HepG2 (cell line): ENCODE data around the gene TRMT10C. TPM values are rescaled to one million over a fixed set of nuclear protein-coding genes. Genes with fewer than 3 reads are reported as not detected.

Experiments used
- ATAC-seq: fragments of 200-7000 bp; cut with Tn5 transposase; 3 replicates; pipeline ENCODE4 v1.9.1; 2020; ENCODE audit warnings: mild to moderate bottlenecking, moderate library complexity
- BruUV-seq: library from RNA; stranded (reverse); fragments of 400-500 nt; replicated peaks from 2 replicates; lab custom pipeline; 2021; lab: Mats Ljungman, UMichigan
- CTCF ChIA-PET: fragments of 300-600 bp; formaldehyde crosslinking; extraction: SDS; loops from one replicate; lab custom pipeline; 2021; ENCODE audit warnings: low total read pairs, inconsistent platforms, low intra/inter-chr PET ratio; lab: Yijun Ruan, JAX
- POLR2A ChIA-PET: fragments of 350-600 bp; sonication (Branson Sonifier 250); formaldehyde crosslinking; loops from one replicate; lab custom pipeline; 2020; ENCODE audit warnings: antibody characterized with exemption, inconsistent platforms; lab: Yijun Ruan, JAX
- DNase-seq: peaks from one replicate; pipeline ENCODE4 v3.0.0-alpha.2; 2015; ENCODE audit warnings: low spot score
- FAIRE-seq: peaks from 3 replicates; lab custom pipeline; 2011; peaks lifted over from hg19 to GRCh38; lab: Jason Lieb, UNC
- H2AFZ ChIP-seq: one replicate; pipeline ENCODE4 v1.6.1; 2011; ENCODE audit warnings: low read length, inconsistent platforms
- H3K27ac ChIP-seq: fragments of 300-600 bp; 3 replicates; pipeline ENCODE4 v1.8.0; 2011; ENCODE audit warnings: mixed run types, mild to moderate bottlenecking, mixed read lengths, low read length, inconsistent platforms; ENCODE audit not compliant: insufficient read depth; ENCODE audit errors: extremely low read length
- H3K27me3 ChIP-seq, 2 experiments: fragments of 200-600 bp in 1 of 2; 2 replicates in 1 of 2; 3 replicates in 1 of 2; pipeline versions ENCODE4 v1.6.0 to v1.8.0; 2011; ENCODE audit warnings: low read length in 2 of 2, mild to moderate bottlenecking in 2 of 2, moderate library complexity in 2 of 2, inconsistent platforms in 1 of 2; ENCODE audit not compliant: insufficient read depth in 2 of 2, control insufficient read depth in 1 of 2
- H3K36me3 ChIP-seq, 2 experiments: fragments of 200-600 bp in 1 of 2; replicated peaks in 1 of 2; 2 replicates in 1 of 2; 3 replicates in 1 of 2; pipeline versions ENCODE4 v1.5.1 to v1.8.0; 2011; ENCODE audit warnings: low read length in 2 of 2, inconsistent platforms in 1 of 2; ENCODE audit not compliant: insufficient read depth in 2 of 2, control insufficient read depth in 1 of 2
- H3K4me1 ChIP-seq: 2 replicates; pipeline ENCODE4 v1.5.1; 2012; ENCODE audit warnings: low read length, inconsistent platforms; ENCODE audit not compliant: insufficient read depth
- H3K4me2 ChIP-seq: 2 replicates; pipeline ENCODE4 v1.6.0; 2011; ENCODE audit warnings: low read depth, low read length, inconsistent platforms
- H3K4me3 ChIP-seq, 3 experiments: fragments of 200-600 bp in 1 of 3; sonication (generic), shearing (Covaris generic) in 1 of 3; replicated peaks in 1 of 3; 2 replicates each; pipeline ENCODE4 v1.5.1; 2011 to 2016; ENCODE audit warnings: low read length in 3 of 3, inconsistent platforms in 2 of 3, low read depth in 2 of 3, mild to moderate bottlenecking in 2 of 3, control low read depth in 1 of 3, mixed read lengths in 1 of 3; ENCODE audit not compliant: insufficient read depth in 1 of 3
- H3K79me2 ChIP-seq: one replicate; pipeline ENCODE4 v1.6.1; 2011; ENCODE audit warnings: low read length, inconsistent platforms; ENCODE audit not compliant: insufficient read depth
- H3K9ac ChIP-seq: 2 replicates; pipeline ENCODE4 v1.6.0; 2011; ENCODE audit warnings: mild to moderate bottlenecking, low read depth, low read length, inconsistent platforms; ENCODE audit not compliant: insufficient read depth
- H3K9me3 ChIP-seq: 2 replicates; pipeline ENCODE4 v1.5.1; 2012; ENCODE audit warnings: mild to moderate bottlenecking, low read length
- H4K20me1 ChIP-seq: 2 replicates; pipeline ENCODE4 v1.6.0; 2011; ENCODE audit warnings: inconsistent platforms, mild to moderate bottlenecking, low read length, moderate library complexity; ENCODE audit not compliant: insufficient read depth
- KDM5B ChIP-seq: sonication (generic); formaldehyde crosslinking; IDR thresholded peaks from 2 replicates; pipeline ENCODE4 v1.4.0; 2020; ENCODE audit warnings: missing genetic modification reagents, mild to moderate bottlenecking, borderline replicate concordance
- NFIB ChIP-seq: sonication (generic); formaldehyde crosslinking; IDR thresholded peaks from 2 replicates; pipeline ENCODE4 v1.9.0; 2021; ENCODE audit warnings: missing genetic modification reagents, mild to moderate bottlenecking, borderline replicate concordance
- NR1H2 ChIP-seq: sonication (generic); formaldehyde crosslinking; IDR thresholded peaks from 2 replicates; pipeline ENCODE4 v1.8.1; 2022; ENCODE audit warnings: low read depth, missing genetic modification reagents, borderline replicate concordance
- NR2F6 ChIP-seq, 2 experiments: IDR thresholded peaks; 2 replicates each; pipeline ENCODE4 v1.6.1; 2016; ENCODE audit warnings: antibody characterized with exemption in 1 of 2, mild to moderate bottlenecking in 1 of 2
- PRDM10 ChIP-seq: sonication (generic); formaldehyde crosslinking; IDR thresholded peaks from 2 replicates; pipeline ENCODE4 v1.4.0; 2020; ENCODE audit warnings: low read depth, missing genetic modification reagents
- RBM39 ChIP-seq: fragments of 200-400 bp; formaldehyde crosslinking; IDR thresholded peaks from one replicate; pipeline ENCODE4 v1.6.1; 2018; ENCODE audit warnings: antibody characterized with exemption, mild to moderate bottlenecking, low read depth, low read length; ENCODE audit not compliant: poor library complexity, severe bottlenecking
- SSRP1 ChIP-seq: IDR thresholded peaks from 2 replicates; pipeline ENCODE4 v1.6.1; 2016; ENCODE audit warnings: control low read depth
- U2AF1 ChIP-seq: fragments of 200-400 bp; formaldehyde crosslinking; optimal IDR thresholded peaks from 2 replicates; pipeline ENCODE3; 2017; ENCODE audit warnings: mild to moderate bottlenecking, low read depth, low read length
- ZFP36L1 ChIP-seq: sonication (generic); formaldehyde crosslinking; IDR thresholded peaks from 2 replicates; pipeline ENCODE4 v1.8.0; 2022; ENCODE audit warnings: mild to moderate bottlenecking, missing genetic modification reagents, moderate library complexity
- ZNF282 ChIP-seq: fragments of 450-650 bp; IDR thresholded peaks from 2 replicates; pipeline ENCODE4 v1.6.1; 2018; ENCODE audit not compliant: partially characterized antibody
- ZNF331 ChIP-seq: sonication (generic); formaldehyde crosslinking; IDR thresholded peaks from 2 replicates; pipeline ENCODE4 v1.4.0; 2020; ENCODE audit warnings: missing genetic modification reagents
- ZNF749 ChIP-seq: sonication (generic); formaldehyde crosslinking; IDR thresholded peaks from 2 replicates; pipeline ENCODE4 v1.8.0; 2022; ENCODE audit warnings: mild to moderate bottlenecking, missing genetic modification reagents, moderate library complexity, borderline replicate concordance
- ZNF790 ChIP-seq: sonication (generic); formaldehyde crosslinking; IDR thresholded peaks from 2 replicates; pipeline ENCODE4 v1.8.0; 2022; ENCODE audit warnings: missing genetic modification reagents, mild to moderate bottlenecking, borderline replicate concordance
- ZNF83 ChIP-seq: sonication (generic); formaldehyde crosslinking; IDR thresholded peaks from 2 replicates; pipeline ENCODE4 v1.4.0; 2020; ENCODE audit warnings: missing genetic modification reagents, mild to moderate bottlenecking, borderline replicate concordance
- ZNF883 ChIP-seq: sonication (generic); formaldehyde crosslinking; IDR thresholded peaks from 2 replicates; pipeline ENCODE4 v1.5.1; 2020; ENCODE audit warnings: mild to moderate bottlenecking, missing genetic modification reagents; ENCODE audit errors: not compliant biosample characterization
- ZSCAN30 ChIP-seq: sonication (generic); formaldehyde crosslinking; IDR thresholded peaks from 2 replicates; pipeline ENCODE4 v1.5.0; 2020; ENCODE audit warnings: mild to moderate bottlenecking, missing genetic modification reagents
- WGBS: methylation state at CpG from one replicate; pipeline ENCODE4 v1.1.6; 2017; ENCODE audit warnings: low lambda C conversion rate; 5-methylcytosine and 5-hydroxymethylcytosine counted together
- in situ Hi-C: cut with HindIII; loops from 2 replicates; pipeline ENCODE4 v1.10.0; 2017; ENCODE audit warnings: low pct_unique_long_range_greater_than_20kb; ENCODE audit not compliant: extremely low pct_ligation_motif_present
- intact Hi-C: fragments of 100-400 bp; cut with micrococcal nuclease; formaldehyde crosslinking; loops from one replicate; pipeline ENCODE4 v1.10.0; 2022; ENCODE audit not compliant: unreplicated experiment
- polyA plus RNA-seq, 8 experiments: library from polyadenylated mRNA; depleted of rRNA in 3 of 8; stranded (reverse) in 7 of 8; unstranded in 1 of 8; fragments of >200 nt; fragmentation: Illumina TruSeq in 4 of 8; extraction: Trizol in 4 of 8; gene quantifications; 2 replicates each; pipeline versions ENCODE4 v1.2.1 to v1.2.3, GENCODE V29; 2011 to 2016; ENCODE audit warnings: low read depth in 4 of 8, missing spikeins in 1 of 8, mixed read lengths in 1 of 8; ENCODE audit not compliant: insufficient read depth in 1 of 8
- total RNA-seq, 5 experiments: library from RNA; depleted of rRNA; stranded (reverse); fragments of >200 nt; fragmentation: Illumina TruSeq; extraction: Trizol; gene quantifications; 2 replicates each; pipeline ENCODE4 v1.2.3, GENCODE V29; 2016; ENCODE audit warnings: low read depth in 1 of 5

TRMT10C gene
- total and polyA plus RNA-seq, 2 of the 13 experiments (the other 11 are each of a cell fraction or from before 2014, with no cell fraction given): 10.8 to 39.2 TPM

GRCh38 chr3:101574388-101575112, 12.9 kb downstream of the TRMT10C start:
- H2AFZ ChIP-seq: no peak overlapping the region
- in situ Hi-C loops: loop anchor here (5.0 kb wide), 2 partner anchors 62 to 63 kb away; partner anchors contain the start of gene SENP7
- H4K20me1 ChIP-seq: peaks cover 10% of the 10 kb centered on the region; the same call in 1 of the 2 replicates
- FAIRE-seq: no peak
- H3K4me1 ChIP-seq: peaks cover 58% of the 10 kb centered on the region
- POLR2A ChIA-PET: interaction anchor here (0.8 to 2.8 kb wide), 19 partner anchors 10 to 112 kb away, joined by 3 to 38 read pairs (median 5); partner anchors contain the start of genes RPL24, SENP7, TRMT10C and ZBTB11
- CTCF ChIA-PET: interaction anchor here (1.1 kb wide), 1 partner anchor 102 kb away, joined by 3 read pairs; no protein-coding TSS in a partner anchor
- H3K27ac ChIP-seq: peak overlapping the region; percentile 89
- peak overlapping the region; percentile 66 for H3K4me2 ChIP-seq
- peaks cover 51% of the 10 kb centered on the region for H3K79me2 ChIP-seq
- no peaks in the 10 kb centered on the region; a peak in 1 of 5 replicates for H3K27me3 ChIP-seq
- TSS peak; percentile 62 for BruUV-seq
- peak overlapping the region; percentile 98 for H3K9ac ChIP-seq
- 2% methylated on average over 17 of the region's 41 CpGs for WGBS
- peak overlapping the region; percentile 83 to 98 (median 97) for H3K4me3 ChIP-seq
- H3K36me3 ChIP-seq: peaks cover under 1 to 12% of the 10 kb centered on the region in 2 experiments; a peak in 2 of 5 replicates
- peak; percentile 77 for ATAC-seq
- H3K9me3 ChIP-seq: no peaks in the 10 kb centered on the region
- intact Hi-C loops: loop anchor here (1.0 to 10.0 kb wide), 2 partner anchors 26 to 190 kb away; no protein-coding TSS in a partner anchor
- peak; percentile 35 for DNase-seq
- TF ChIP-seq NR1H2 (CRISPR knock-in tag) (peak; percentile 42; the same call in 1 of the 2 replicates), ZSCAN30 (CRISPR knock-in tag) (0 out of 2 replicates have a peak, but pooled peaks have one; percentile 62), ZNF282 (no peak), ZNF83 (CRISPR knock-in tag) (0 out of 2 replicates have a peak, but pooled peaks have one; percentile 59), ZNF331 (CRISPR knock-in tag) (no peak), SSRP1 (CRISPR knock-in tag) (no peak), U2AF1 (no peak), ZNF790 (CRISPR knock-in tag) (peak; percentile 78; the same call in 1 of the 2 replicates), NFIB (CRISPR knock-in tag) (no peak), ZFP36L1 (CRISPR knock-in tag) (no peak), ZNF883 (no peak), PRDM10 (CRISPR knock-in tag) (no peak), RBM39 (no peak), KDM5B (CRISPR knock-in tag) (peak; percentile 90; the same call in 1 of the 2 replicates), NR2F6 (IDR thresholded peaks at IDR 0.05) (no peak), NR2F6 (CRISPR knock-in tag; IDR thresholded peaks at IDR 0.05) (no peak), ZNF749 (CRISPR knock-in tag) (0 out of 2 replicates have a peak, but pooled peaks have one; percentile 52)
